Activated T-cell treated with anti-CD3 and anti-CD28 coated beads for 24 hours (primary cell): Measurements from ENCODE around the gene SLC29A2.

ENCODE experiments used
- DNase-seq: peaks from one replicate; pipeline ENCODE4 v3.0.0-alpha.2; 2020; ENCODE audit warnings: low read depth

The SLC29A2 gene

GRCh38 chr11:66371627-66372415 is at the start of gene SLC29A2:
Gene SLC29A2 (minus strand): TSS chr11:66371760. CDS start chr11:66371591, 169 bp downstream.
- peak; percentile 70 for DNase-seq

- DNase-seq: no peak
These were observed 49.3 kb upstream of the SLC29A2 start, which contains the start of gene NPAS4 for GRCh38 chr11:66420671-66421476. Gene NPAS4 (plus strand): TSS chr11:66421035. CDS start chr11:66421180, 145 bp downstream.

DNA sequence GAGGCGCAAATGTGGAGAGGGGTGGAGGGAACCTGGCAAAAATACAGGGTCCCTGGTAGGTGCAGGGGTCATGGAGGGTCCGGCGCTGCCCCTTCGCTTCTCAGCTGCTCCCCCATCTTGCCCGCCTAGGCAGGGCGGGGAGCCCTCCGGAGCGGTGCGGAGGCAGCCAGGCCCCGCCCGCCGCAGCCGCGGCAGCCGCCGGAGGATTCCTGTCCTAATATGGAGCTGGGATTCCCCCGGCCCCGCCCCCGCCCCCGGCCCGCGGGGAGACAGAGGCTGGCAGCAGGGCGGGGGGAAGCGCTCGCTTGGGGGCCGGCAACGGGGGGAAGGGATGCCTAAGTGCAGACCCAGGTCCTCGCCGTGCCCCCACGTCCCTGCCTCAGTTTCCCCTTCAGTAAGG is 48.3 kb upstream of the SLC29A2 start:
- no peak for DNase-seq

DNA sequence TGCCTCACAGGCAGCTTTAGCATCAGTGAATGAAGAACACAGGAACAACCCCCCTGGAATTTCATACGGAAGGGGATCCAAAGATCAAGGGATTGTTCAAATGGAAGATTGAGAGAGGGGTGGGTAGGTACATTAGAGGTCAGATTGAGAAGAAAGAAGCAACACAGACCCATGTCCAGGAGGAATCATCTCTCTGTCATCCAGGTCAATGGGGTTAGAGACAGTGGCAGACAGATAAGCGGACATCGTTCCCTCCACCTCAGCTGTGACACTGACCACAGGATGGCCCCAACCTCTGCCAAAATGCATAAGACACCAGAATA is 47.4 kb upstream of the SLC29A2 start:
- DNase-seq: no peak

DNA sequence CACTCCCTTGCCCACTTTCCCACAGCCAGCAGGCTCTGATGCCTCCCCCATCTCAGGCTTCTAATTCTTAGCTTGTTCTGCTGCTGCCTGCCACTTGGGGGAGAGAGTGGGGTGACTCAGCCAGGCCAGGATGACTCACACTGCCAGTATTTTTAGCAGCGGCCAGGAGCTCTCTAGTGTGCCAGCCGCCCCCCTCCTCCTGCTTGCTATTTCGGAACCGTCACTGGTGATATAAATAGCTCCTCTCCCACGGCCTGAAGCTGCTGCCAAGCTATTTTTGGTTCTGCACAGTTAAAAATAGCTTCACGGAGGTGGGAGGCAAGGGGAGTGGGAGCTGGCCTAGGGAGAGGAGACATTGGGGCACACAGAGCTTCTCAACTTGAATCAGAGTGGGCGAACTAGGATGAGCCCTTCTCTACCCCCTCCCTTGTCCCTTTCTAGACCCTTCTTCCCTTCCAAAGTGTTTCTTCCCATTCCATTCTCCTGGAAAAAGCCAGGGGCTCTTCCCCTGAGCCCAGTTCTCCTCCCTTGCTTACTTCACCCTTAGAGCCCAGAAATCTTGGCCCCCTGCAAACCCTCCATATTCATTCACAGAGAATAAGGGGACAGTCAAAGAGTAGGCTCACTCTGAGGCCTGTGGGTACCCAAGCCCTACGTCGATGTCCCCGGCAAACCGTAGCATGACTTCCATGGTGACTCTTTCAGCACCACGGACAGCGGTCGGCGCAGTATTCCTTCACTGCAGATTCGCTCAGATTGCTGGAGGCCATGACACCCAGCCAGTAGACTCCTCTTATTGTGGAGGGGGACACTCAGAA is 46.8 kb upstream of the SLC29A2 start:
- DNase-seq: peak; percentile 62

DNA sequence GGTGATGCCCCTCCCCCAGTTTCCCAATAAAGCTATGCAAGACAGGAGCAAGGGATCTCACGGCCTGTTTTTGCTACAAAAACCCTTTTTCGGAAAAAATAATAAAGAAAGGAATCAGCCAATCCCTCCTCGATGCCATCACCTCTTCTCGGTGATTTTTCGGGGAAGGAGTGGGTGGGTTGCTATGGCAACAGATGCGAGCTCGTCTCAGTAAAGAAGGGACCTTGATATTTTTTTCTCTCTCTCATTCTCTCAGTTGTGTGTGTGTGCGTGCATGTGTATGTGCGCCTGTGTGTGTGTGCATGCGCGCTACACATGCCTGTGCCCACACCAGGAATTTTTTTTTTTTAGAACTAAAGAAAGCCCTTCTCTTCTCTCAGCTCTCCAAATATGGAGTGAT is 45.4 kb upstream of the SLC29A2 start:
- DNase-seq: peak; percentile 24

DNA sequence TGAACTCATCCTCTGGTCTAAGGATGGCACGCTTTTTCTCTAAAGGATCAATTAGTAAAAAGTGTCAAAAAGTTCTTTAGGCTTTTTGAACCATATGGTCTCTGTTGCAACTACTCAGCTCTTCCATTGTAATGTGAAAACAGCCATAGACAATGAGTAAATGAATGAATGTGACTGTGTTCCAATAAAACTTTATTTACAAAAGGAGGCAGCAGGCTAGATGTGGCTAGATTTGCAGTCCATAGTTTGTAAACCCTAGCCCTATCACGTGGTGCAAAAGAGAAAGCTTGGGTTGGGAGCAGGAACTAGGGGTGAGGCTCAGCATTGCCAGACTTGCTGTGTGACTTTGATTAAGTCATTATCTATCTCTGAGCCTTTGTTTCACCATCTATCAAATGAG is 43.9 kb upstream of the SLC29A2 start:
- no peak for DNase-seq

DNA sequence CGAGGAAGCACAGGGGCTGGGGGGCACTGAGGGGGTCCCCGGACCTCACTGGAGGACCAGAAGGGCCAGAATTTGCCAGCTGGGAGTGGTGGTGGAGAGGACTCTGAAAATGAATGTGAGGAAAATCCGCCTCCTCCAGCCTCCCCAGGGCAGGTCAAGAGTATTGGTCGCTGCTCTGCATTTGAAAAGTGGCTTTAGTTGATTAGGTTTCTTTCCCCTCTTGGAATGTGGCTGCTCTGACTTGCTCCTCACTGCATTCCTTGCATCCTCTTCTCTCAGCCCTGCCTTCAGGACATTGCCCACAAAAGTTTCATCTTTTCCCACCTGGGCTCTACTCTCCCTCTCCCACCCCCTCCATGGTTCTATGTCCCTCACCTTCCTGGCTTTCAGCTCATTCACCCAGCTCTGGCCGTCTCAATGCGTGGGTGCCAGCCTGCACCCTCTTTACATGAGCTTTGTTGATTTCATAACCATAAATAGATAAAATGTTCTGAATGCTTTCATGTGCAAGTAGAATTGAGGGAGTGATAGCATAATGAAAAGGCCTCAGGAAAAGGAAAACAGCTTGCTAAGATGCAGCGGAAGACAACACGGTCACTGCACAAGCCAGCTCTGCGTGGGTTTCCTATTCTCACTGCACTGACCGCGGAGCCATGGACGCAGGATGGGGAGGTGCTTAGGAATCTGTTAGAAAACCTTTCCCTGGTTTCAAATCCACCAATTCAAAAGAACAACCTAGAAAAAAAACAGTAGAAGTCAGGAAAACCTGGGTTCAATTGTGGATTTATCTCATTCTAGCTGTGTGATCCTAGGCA is 42.8 kb upstream of the SLC29A2 start:
- no peak for DNase-seq

GRCh38 chr11:66413167-66413566 is 41.6 kb upstream of the SLC29A2 start:
- no peak for DNase-seq

DNA sequence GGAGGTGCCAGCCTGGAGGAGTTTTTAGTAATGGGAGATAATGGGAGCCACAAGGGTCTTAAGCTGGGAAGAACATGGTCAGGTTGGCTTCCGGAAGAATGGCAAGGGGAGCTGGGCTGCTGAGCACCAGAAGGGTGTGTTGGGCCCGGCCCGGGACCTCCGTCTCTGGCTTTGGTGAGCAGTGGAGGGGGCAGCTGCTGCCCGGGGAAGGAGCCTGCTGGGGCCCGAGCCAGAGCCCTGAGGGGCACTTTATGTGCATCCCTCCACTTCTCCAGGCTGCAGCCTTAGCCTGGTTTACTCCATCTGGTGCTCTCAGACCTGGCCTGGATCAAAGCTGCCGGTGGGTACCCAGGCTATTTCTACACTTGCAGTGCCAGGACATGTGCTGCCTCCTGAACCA is 40.5 kb upstream of the SLC29A2 start:
- no peak for DNase-seq

GRCh38 chr11:66411323-66411722 is 39.8 kb upstream of the SLC29A2 start:
- no peak for DNase-seq

GRCh38 chr11:66410191-66410590 is 38.6 kb upstream of the SLC29A2 start:
- no peak for DNase-seq

- no peak for DNase-seq
These were observed 37.7 kb upstream of the SLC29A2 start for GRCh38 chr11:66409226-66409625.

GRCh38 chr11:66408488-66409214 is 37.1 kb upstream of the SLC29A2 start:
- DNase-seq: peak; percentile 87

DNA sequence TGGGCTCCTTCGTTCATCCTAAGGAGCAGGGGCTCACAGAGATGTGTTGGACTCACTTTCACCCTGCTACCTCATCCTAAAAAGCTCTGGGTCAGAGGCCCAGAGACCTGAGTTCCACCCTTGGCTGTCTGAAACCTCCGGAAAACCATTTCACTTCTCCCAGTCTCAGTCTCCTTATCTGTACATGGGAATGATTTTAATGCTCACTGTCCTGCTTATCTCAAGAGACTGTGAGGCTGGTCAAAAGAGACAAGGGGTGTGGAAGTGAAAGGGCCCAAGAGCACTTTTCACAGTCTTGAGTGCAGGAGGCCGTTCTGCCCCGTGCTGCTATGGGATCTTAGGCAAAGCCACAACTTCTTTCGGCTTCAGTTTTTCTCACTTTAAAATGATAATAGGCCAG is 36.1 kb upstream of the SLC29A2 start:
- no peak for DNase-seq

- no peak for DNase-seq
These were observed 22.4 kb upstream of the SLC29A2 start for GRCh38 chr11:66393954-66394353.

DNA sequence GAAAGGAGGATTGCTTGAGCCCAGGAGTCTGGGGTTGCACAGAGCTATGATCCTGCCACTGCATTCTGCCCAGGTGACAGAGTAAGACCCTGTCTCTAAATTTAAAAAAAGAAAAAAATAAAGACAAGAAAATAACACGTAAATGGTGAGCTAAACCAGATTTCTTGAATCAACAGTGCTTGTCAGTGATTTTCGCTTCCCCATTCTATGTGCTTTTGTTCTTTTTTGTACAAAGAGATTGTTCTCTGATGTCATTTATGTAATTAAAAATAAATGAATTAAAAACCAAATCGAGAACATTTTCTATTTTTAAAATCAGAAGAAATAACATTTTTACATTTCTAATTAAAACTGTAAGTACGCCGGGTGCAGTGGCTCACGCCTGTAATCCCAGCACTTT is 19.8 kb upstream of the SLC29A2 start:
- DNase-seq: no peak

- peak; percentile 54 for DNase-seq
These were observed 17.3 kb upstream of the SLC29A2 start for GRCh38 chr11:66388780-66389386.

- DNase-seq: peak; percentile 75
These were observed 14.9 kb upstream of the SLC29A2 start for GRCh38 chr11:66386171-66387069.
